ENCODE measurements around the gene SRP72.

GRCh38 chr4:56433280-56433679 is 34.1 kb upstream of the SRP72 start:
- TF ChIP-seq, protein P1, sequence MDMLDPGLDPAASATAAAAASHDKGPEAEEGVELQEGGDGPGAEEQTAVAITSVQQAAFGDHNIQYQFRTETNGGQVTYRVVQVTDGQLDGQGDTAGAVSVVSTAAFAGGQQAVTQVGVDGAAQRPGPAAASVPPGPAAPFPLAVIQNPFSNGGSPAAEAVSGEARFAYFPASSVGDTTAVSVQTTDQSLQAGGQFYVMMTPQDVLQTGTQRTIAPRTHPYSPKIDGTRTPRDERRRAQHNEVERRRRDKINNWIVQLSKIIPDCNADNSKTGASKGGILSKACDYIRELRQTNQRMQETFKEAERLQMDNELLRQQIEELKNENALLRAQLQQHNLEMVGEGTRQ (CRISPR knock-in tag; IDR thresholded peaks at IDR 0.05), result no peak
- TF ChIP-seq CTCF (IDR thresholded peaks at IDR 0.05) (no peak), ATF2 (CRISPR knock-in tag; IDR thresholded peaks at IDR 0.05; ENCODE audit: borderline replicate concordance, low read depth) (no peak), NFYB (CRISPR knock-in tag; conservative IDR thresholded peaks at IDR 0.05; ENCODE audit: low read depth) (no peak), JUN (CRISPR knock-in tag; IDR thresholded peaks at IDR 0.05) (no peak), SMAD4 (CRISPR knock-in tag; IDR thresholded peaks at IDR 0.05) (no peak), NFE2L1 (CRISPR knock-in tag; IDR thresholded peaks at IDR 0.05) (no peak), KAT7 (CRISPR knock-in tag; IDR thresholded peaks at IDR 0.05; ENCODE audit: borderline replicate concordance) (no peak)
- TF ChIP-seq, protein P2, sequence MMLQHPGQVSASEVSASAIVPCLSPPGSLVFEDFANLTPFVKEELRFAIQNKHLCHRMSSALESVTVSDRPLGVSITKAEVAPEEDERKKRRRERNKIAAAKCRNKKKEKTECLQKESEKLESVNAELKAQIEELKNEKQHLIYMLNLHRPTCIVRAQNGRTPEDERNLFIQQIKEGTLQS (CRISPR knock-in tag; conservative IDR thresholded peaks at IDR 0.05), result no peak
- TF ChIP-seq, protein P3, sequence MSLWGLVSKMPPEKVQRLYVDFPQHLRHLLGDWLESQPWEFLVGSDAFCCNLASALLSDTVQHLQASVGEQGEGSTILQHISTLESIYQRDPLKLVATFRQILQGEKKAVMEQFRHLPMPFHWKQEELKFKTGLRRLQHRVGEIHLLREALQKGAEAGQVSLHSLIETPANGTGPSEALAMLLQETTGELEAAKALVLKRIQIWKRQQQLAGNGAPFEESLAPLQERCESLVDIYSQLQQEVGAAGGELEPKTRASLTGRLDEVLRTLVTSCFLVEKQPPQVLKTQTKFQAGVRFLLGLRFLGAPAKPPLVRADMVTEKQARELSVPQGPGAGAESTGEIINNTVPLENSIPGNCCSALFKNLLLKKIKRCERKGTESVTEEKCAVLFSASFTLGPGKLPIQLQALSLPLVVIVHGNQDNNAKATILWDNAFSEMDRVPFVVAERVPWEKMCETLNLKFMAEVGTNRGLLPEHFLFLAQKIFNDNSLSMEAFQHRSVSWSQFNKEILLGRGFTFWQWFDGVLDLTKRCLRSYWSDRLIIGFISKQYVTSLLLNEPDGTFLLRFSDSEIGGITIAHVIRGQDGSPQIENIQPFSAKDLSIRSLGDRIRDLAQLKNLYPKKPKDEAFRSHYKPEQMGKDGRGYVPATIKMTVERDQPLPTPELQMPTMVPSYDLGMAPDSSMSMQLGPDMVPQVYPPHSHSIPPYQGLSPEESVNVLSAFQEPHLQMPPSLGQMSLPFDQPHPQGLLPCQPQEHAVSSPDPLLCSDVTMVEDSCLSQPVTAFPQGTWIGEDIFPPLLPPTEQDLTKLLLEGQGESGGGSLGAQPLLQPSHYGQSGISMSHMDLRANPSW (CRISPR knock-in tag; conservative IDR thresholded peaks at IDR 0.05; ENCODE audit: low read depth), result no peak

Measured in WTC11 (cell line).